OCI-LY3 (cell line): Measurements from ENCODE around the gene POLDIP3.
A peak's percentile ranks its signal among the peaks of the same experiment; 100 is the strongest.

Source experiments
- H2AFZ ChIP-seq: fragments of 200-600, 300-600 bp; shearing (Covaris generic); 2 replicates; pipeline ENCODE4 v1.6.0; 2014; ENCODE audit warnings: antibody characterized with exemption, low read depth, low read length
- H3K27ac ChIP-seq: fragments of 200-600, 300-600 bp; sonication (generic); 2 replicates; pipeline ENCODE4 v1.5.1; 2014; ENCODE audit warnings: mild to moderate bottlenecking, low read length, moderate library complexity, mixed read lengths
- H3K27me3 ChIP-seq: fragments of 200-600, 300-600 bp; sonication (generic); 2 replicates; pipeline ENCODE4 v1.6.1; 2014; ENCODE audit warnings: low read depth, low read length, mixed read lengths
- H3K36me3 ChIP-seq: fragments of 200-600, 300-600 bp; sonication (generic); replicated peaks from 2 replicates; pipeline ENCODE3; 2014; ENCODE audit warnings: low read depth, low read length, mixed read lengths
- H3K4me1 ChIP-seq: fragments of 300-600, 200-600 bp; sonication (generic); 2 replicates; pipeline ENCODE4 v1.6.1; 2014; ENCODE audit warnings: low read length, mixed read lengths
- H3K4me2 ChIP-seq: fragments of 200-600, 300-600 bp; sonication (generic); 2 replicates; pipeline ENCODE4 v1.6.1; 2014; ENCODE audit warnings: low read length, mixed read lengths
- H3K4me3 ChIP-seq: fragments of 300-600, 200-600 bp; sonication (generic); 2 replicates; pipeline ENCODE4 v1.5.1; 2014; ENCODE audit warnings: antibody characterized with exemption, mild to moderate bottlenecking, low read length, moderate library complexity
- H3K79me2 ChIP-seq: fragments of 300-600, 200-600 bp; shearing (Covaris generic); 2 replicates; pipeline ENCODE4 v1.6.1; 2014; ENCODE audit warnings: mild to moderate bottlenecking, low read length, mixed read lengths
- H3K9ac ChIP-seq: fragments of 300-600, 200-600 bp; shearing (Covaris generic); 2 replicates; pipeline ENCODE4 v1.6.0; 2014; ENCODE audit warnings: mild to moderate bottlenecking, low read length, moderate library complexity
- H3K9me3 ChIP-seq: fragments of 200-600, 300-600 bp; shearing (Covaris generic); 2 replicates; pipeline ENCODE4 v1.6.1; 2014; ENCODE audit warnings: low read length, mixed read lengths; ENCODE audit not compliant: insufficient read depth
- H4K20me1 ChIP-seq: fragments of 200-600, 300-600 bp; sonication (generic); 2 replicates; pipeline ENCODE4 v1.6.1; 2016; ENCODE audit warnings: low read length, mixed read lengths; ENCODE audit not compliant: insufficient read depth
- CTCF ChIP-seq: fragments of 200-600, 300-600 bp; sonication (generic); IDR thresholded peaks from 2 replicates; pipeline ENCODE4 v1.5.1; 2014; ENCODE audit warnings: antibody characterized with exemption, low read length, low read depth
- EZH2phosphoT487 ChIP-seq: fragments of 200-600 bp; shearing (Covaris generic); IDR thresholded peaks from 2 replicates; pipeline ENCODE4 v1.6.1; 2018; ENCODE audit warnings: antibody characterized with exemption, mixed run types, low read depth

The POLDIP3 gene

DNA sequence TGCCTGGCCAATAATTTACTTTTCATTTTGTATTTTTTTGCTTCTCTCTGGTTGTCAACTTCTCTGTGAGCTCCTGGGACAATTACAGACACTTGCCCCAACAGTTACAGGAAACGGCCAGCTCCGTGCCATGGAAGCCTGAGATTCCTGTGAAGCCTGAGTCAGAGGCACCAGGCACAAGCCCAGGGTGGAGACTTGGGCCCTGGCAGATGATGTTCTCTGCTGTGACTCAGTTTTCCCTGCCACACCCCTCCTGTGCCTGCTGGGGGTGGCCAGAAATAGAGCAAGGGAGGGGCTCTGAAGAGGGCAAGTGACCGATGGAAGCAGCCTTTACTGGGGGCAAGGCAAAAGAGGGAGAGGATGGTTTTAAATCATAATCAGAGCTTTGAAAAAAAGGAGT lies 20.8 kb upstream of the POLDIP3 start:
- peaks cover 14% of the 10 kb centered on the region for H3K79me2 ChIP-seq
- TF ChIP-seq EZH2phosphoT487 (no peak), CTCF (no peak)
- no peaks in the 10 kb centered on the region for H3K9me3 ChIP-seq
- no peak overlapping the region for H2AFZ ChIP-seq
- H3K4me3 ChIP-seq = no peak overlapping the region
- H3K4me2 ChIP-seq = no peak overlapping the region
- peaks cover 28% of the 10 kb centered on the region for H3K36me3 ChIP-seq
- peaks cover 11% of the 10 kb centered on the region for H4K20me1 ChIP-seq
- H3K27me3 ChIP-seq = no peaks in the 10 kb centered on the region
- no peaks in the 10 kb centered on the region for H3K4me1 ChIP-seq
- no peak overlapping the region for H3K27ac ChIP-seq
- H3K9ac ChIP-seq = no peak overlapping the region

DNA sequence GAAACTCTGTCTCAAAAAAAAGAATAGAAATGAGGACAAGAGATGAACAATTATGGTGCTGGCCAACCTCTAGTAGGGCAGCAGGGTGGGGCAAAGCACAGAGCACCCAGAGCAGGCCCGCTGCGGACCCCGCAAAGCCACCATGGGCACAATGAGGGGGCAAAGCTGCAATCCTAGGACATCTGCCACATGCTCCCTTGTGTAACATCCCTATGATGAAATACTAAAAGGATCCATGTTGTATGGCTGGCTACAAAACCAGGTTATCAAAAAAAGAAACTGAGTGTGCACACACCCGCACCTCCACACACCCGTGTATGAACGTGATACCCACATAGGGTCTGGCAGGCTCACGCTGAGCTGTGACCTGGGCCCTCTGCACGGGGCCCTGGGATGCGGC lies 18.3 kb upstream of the POLDIP3 start:
- no peaks in the 10 kb centered on the region for H3K27me3 ChIP-seq
- no peak overlapping the region for H3K4me2 ChIP-seq
- TF ChIP-seq EZH2phosphoT487 = no peak
- TF ChIP-seq CTCF = no peak
- no peak overlapping the region for H2AFZ ChIP-seq
- peaks cover 43% of the 10 kb centered on the region for H3K36me3 ChIP-seq
- no peak overlapping the region for H3K27ac ChIP-seq
- H3K79me2 ChIP-seq = peaks cover 7% of the 10 kb centered on the region; the same call in 1 of the 2 replicates
- H3K4me1 ChIP-seq = no peaks in the 10 kb centered on the region
- H3K9me3 ChIP-seq = no peaks in the 10 kb centered on the region
- no peak overlapping the region for H3K4me3 ChIP-seq
- H4K20me1 ChIP-seq = peaks cover 11% of the 10 kb centered on the region
- H3K9ac ChIP-seq = no peak overlapping the region

GRCh38 chr22:42632096-42632495 lies 17.4 kb upstream of the POLDIP3 start:
- Histone ChIP-seq H3K27me3 (no peaks in the 10 kb centered on the region), H3K4me2 (no peak overlapping the region), H3K27ac (no peak overlapping the region), H3K79me2 (no peaks in the 10 kb centered on the region), H3K9ac (no peak overlapping the region), H3K9me3 (no peaks in the 10 kb centered on the region), H3K36me3 (peaks cover 47% of the 10 kb centered on the region), H3K4me1 (no peaks in the 10 kb centered on the region), H2AFZ (no peak overlapping the region), H3K4me3 (no peak overlapping the region), H4K20me1 (peaks cover 3% of the 10 kb centered on the region; the same call in 1 of the 2 replicates)
- TF ChIP-seq CTCF (peak; percentile 14), EZH2phosphoT487 (no peak)

GRCh38 chr22:42630901-42631602 lies 16.4 kb upstream of the POLDIP3 start:
- Histone ChIP-seq H3K27me3 (no peaks in the 10 kb centered on the region), H3K4me3 (no peak overlapping the region), H3K4me1 (no peaks in the 10 kb centered on the region), H3K79me2 (no peaks in the 10 kb centered on the region), H4K20me1 (no peaks in the 10 kb centered on the region), H3K27ac (no peak overlapping the region), H3K36me3 (peaks cover 50% of the 10 kb centered on the region), H3K9ac (no peak overlapping the region), H3K9me3 (no peaks in the 10 kb centered on the region), H3K4me2 (no peak overlapping the region), H2AFZ (no peak overlapping the region)
- TF ChIP-seq CTCF (no peak), EZH2phosphoT487 (no peak)
